Measurements from ENCODE around the gene PIP5K1B. TPM values are rescaled to one million over a fixed set of nuclear protein-coding genes. Genes with fewer than 3 reads are reported as not detected.

The PIP5K1B gene
- total and polyA plus RNA-seq, 2 donors (not counting 3 experiments of a cell fraction or from before 2014, with no cell fraction given): 0.27 TPM; not detected in 1

- dilution Hi-C loops (cut with MboI; ENCODE audit: extremely low pct_ligation_motif_present, low sequenced_read_pairs) (no loop called here), intact Hi-C loops (cut with micrococcal nuclease) (no loop called here)
- H3K4me2 ChIP-seq (ENCODE audit: insufficient read depth, low read length): no peak overlapping the region
- H3K27me3 ChIP-seq (ENCODE audit: control insufficient read depth in 2 of 2, insufficient read depth in 2 of 2, low read length in 2 of 2): peaks cover 0 to 2% of the 10 kb centered on the region in 2 experiments
- H3K9me1 ChIP-seq (replicated peaks; ENCODE audit: control insufficient read depth, extremely low read depth, insufficient read depth, low read length): no peaks in the 10 kb centered on the region
- TF ChIP-seq FOS (IDR thresholded peaks at IDR 0.05; ENCODE audit: borderline replicate concordance, insufficient read depth, low read length): no peak
- no peak for TF ChIP-seq POLR2A (IDR thresholded peaks at IDR 0.05; ENCODE audit: low read depth, low read length)
- no peak for TF ChIP-seq POLR2AphosphoS5 (IDR thresholded peaks at IDR 0.05; ENCODE audit: insufficient read depth, low read depth, low read length)
- no peak for TF ChIP-seq EZH2 (IDR thresholded peaks at IDR 0.05; ENCODE audit: borderline replicate concordance, low read depth, low read length, severe bottlenecking)
- no peak for TF ChIP-seq MAX (IDR thresholded peaks at IDR 0.05; ENCODE audit: insufficient read depth, insufficient read length)
- TF ChIP-seq JUN (IDR thresholded peaks at IDR 0.05; ENCODE audit: borderline replicate concordance, insufficient read depth, insufficient read length, low read depth): no peak
- TF ChIP-seq CTCF (IDR thresholded peaks at IDR 0.05; ENCODE audit: extremely low read depth in 1 of 2, insufficient read depth in 1 of 2, low read depth in 1 of 2, low read length in 2 of 2): no peak
- TF ChIP-seq GATA2 (IDR thresholded peaks at IDR 0.05; ENCODE audit: insufficient read depth, insufficient read length, low read depth, low read length): no peak
- TF ChIP-seq MYC (IDR thresholded peaks at IDR 0.05; ENCODE audit: low read depth, low read length): no peak
- H3K79me2 ChIP-seq (ENCODE audit: control insufficient read depth, insufficient read depth, low read length): no peaks in the 10 kb centered on the region
- no peaks in the 10 kb centered on the region for H3K4me1 ChIP-seq (ENCODE audit: control insufficient read depth, extremely low read depth, insufficient read depth, low read length)
- no peak overlapping the region for H2AFZ ChIP-seq (ENCODE audit: low read depth, low read length)
- no peaks in the 10 kb centered on the region for H4K20me1 ChIP-seq (replicated peaks; ENCODE audit: control insufficient read depth, extremely low read depth, insufficient read depth, low read length)
- H3K9me3 ChIP-seq (replicated peaks; ENCODE audit: control insufficient read depth, insufficient read depth, low read length): no peaks in the 10 kb centered on the region
- H3K9ac ChIP-seq (replicated peaks; ENCODE audit: extremely low read depth, insufficient read depth, low read length): no peak overlapping the region
- no peak for FAIRE-seq
- no peak for DNase-seq (ENCODE audit: low read depth, low spot score)
- ChIA-PET POLR2A (no interaction called here), CTCF (no interaction called here)
- H3K27ac ChIP-seq (ENCODE audit: insufficient read depth, low read depth, low read length): no peak overlapping the region
- H3K36me3 ChIP-seq (ENCODE audit: control insufficient read depth in 2 of 2, extremely low read depth in 1 of 2, insufficient read depth in 2 of 2, low read length in 2 of 2): no peaks in the 10 kb centered on the region
- no TSS peak for BruUV-seq (replicated peaks)
- H3K4me3 ChIP-seq (replicated peaks in 1 of 3; ENCODE audit: insufficient read depth in 1 of 3, low read depth in 1 of 3, low read length in 3 of 3): no peak overlapping the region
These were observed 155.4 kb downstream of the PIP5K1B start for GRCh38 chr9:68860419-68860818.
